Thymus (tissue), 11 donors: ENCODE measurements around the gene DRC1. TPM values are rescaled to one million over a fixed set of nuclear protein-coding genes. Genes with fewer than 3 reads are reported as not detected.

ENCODE experiments used
- DNase-seq, 9 donors: peaks; one replicate each; pipeline ENCODE4 v3.0.0-alpha.2; 2013; ENCODE audit warnings: low spot score in 9 of 9, low read depth in 6 of 9, missing footprints in 1 of 9
- H3K27ac ChIP-seq, 2 donors: one replicate each; pipeline ENCODE4 v1.5.1; 2013; ENCODE audit warnings: control low read depth in 1 of 2, low read depth in 1 of 2, low read length in 1 of 2, mild to moderate bottlenecking in 1 of 2, moderate library complexity in 1 of 2
- H3K27me3 ChIP-seq, 2 donors: one replicate each; pipeline ENCODE4 v1.5.1; 2013; ENCODE audit warnings: low read length in 1 of 2; ENCODE audit not compliant: control insufficient read depth in 2 of 2, insufficient read depth in 1 of 2
- H3K36me3 ChIP-seq, 2 donors: one replicate each; pipeline ENCODE4 v1.5.1; 2013; ENCODE audit warnings: low read length in 1 of 2, mild to moderate bottlenecking in 1 of 2, moderate library complexity in 1 of 2; ENCODE audit not compliant: control insufficient read depth in 2 of 2, insufficient read depth in 2 of 2
- H3K4me1 ChIP-seq, 2 donors: one replicate each; pipeline ENCODE4 v1.5.1; 2013; ENCODE audit warnings: low read length in 2 of 2; ENCODE audit not compliant: control insufficient read depth in 2 of 2, insufficient read depth in 2 of 2
- H3K4me3 ChIP-seq, 2 donors: one replicate each; pipeline ENCODE4 v1.5.1; 2013; ENCODE audit warnings: low read length in 2 of 2, control low read depth in 1 of 2, mild to moderate bottlenecking in 1 of 2
- H3K9me3 ChIP-seq, 2 donors: one replicate each; pipeline ENCODE4 v1.5.1; 2013; ENCODE audit warnings: low read length in 1 of 2, mild to moderate bottlenecking in 1 of 2; ENCODE audit not compliant: control insufficient read depth in 2 of 2, insufficient read depth in 1 of 2
- WGBS: extraction: QIAGEN DNeasy Blood & Tissue Kit; methylation state at CpG from one replicate; pipeline ENCODE4 v1.1.7; 2013; 5-methylcytosine and 5-hydroxymethylcytosine counted together
- polyA plus RNA-seq: library from polyadenylated mRNA; stranded (reverse); fragments of 200-250 nt; gene quantifications from one replicate; pipeline ENCODE4 v1.2.3, GENCODE V29; 2013
- total RNA-seq: library from RNA; stranded (reverse); fragments of 120-200 nt; gene quantifications from one replicate; pipeline ENCODE4 v1.2.4, GENCODE V29; 2013
- donor health status: healthy.

DRC1 gene
- total and polyA plus RNA-seq, 2 donors, result 0.14 to 0.27 TPM

DNA sequence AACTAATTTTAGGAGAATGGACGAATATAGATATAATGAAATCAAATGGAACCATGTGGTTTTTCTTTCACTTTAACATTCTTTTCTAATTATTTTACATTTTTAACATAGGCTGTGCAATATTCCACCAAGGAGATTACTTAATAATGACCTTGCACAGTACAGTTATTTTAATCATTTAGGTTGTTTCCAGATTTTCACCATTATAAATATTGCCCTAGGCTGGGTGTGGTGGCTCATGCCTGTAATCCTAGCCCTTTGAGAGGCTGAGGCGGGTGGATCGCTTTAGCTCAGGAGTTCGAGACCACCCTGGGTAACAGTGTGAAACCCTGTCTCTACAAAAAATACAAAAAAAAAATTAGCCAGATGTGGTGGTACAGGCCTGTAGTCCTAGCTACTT lies 14.5 kb upstream of the DRC1 start:
- H3K4me1 ChIP-seq, result no peaks in the 10 kb centered on the region
- no peak for DNase-seq
- no peaks in the 10 kb centered on the region for H3K9me3 ChIP-seq
- no peak overlapping the region for H3K4me3 ChIP-seq
- H3K27me3 ChIP-seq, result no peaks in the 10 kb centered on the region
- H3K27ac ChIP-seq, result no peak overlapping the region
- peaks cover 0 to 40% of the 10 kb centered on the region in 2 donors for H3K36me3 ChIP-seq
- WGBS, result 98% methylated on average over 4 of the region's 4 CpGs

DNA sequence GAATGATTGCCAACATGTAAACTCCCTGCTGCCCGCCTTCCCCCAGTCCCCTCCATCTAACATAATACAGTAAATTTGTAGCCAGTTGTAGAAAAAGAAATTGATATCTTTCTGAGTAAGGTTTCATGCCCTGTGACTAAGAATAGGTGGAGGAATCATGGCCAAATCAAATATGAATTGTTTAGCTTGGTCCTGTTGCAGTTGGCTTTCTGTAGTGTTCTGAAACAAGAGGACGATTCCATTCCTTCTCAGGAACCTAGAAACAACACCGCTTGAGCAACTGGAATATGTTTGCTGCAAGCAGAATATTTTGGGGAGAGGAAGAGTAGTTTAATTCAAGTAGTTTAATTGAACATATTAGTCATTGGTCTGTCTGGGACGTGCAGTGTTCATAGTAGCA lies 7.0 kb upstream of the DRC1 start:
- Histone ChIP-seq H3K4me1 (peaks cover 0 to 10% of the 10 kb centered on the region in 2 donors), H3K36me3 (peaks cover 5 to 23% of the 10 kb centered on the region in 2 donors), H3K9me3 (no peaks in the 10 kb centered on the region), H3K27ac (no peak overlapping the region), H3K27me3 (no peaks in the 10 kb centered on the region), H3K4me3 (no peak overlapping the region)
- no peak for DNase-seq
- 94% methylated on average over 4 of the region's 4 CpGs for WGBS

DNA sequence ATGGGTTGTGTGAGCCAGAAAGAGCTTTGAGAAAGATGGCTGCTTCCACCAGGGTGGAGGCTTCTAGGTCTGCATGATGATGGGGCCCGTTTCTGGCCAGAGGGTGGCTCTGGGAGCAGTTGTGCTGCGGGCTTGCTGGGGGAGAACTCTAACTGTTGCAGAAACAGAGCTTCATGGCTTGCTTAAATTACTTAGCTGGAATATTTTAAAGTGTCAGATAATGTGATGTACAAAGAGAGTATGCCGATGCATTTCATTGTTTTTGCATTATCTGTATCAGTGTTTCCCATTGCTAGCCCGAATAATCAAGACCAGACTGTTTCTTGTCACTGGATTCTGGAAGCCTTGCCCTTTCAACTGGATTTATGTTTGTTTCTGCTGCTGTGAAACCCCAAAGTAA lies 6.3 kb upstream of the DRC1 start:
- Histone ChIP-seq H3K36me3 (peaks cover 5 to 20% of the 10 kb centered on the region in 2 donors), H3K27ac (no peak overlapping the region), H3K9me3 (no peaks in the 10 kb centered on the region), H3K4me3 (no peak overlapping the region), H3K4me1 (peaks cover 0 to 17% of the 10 kb centered on the region in 2 donors), H3K27me3 (no peaks in the 10 kb centered on the region)
- 82% methylated on average over 4 of the region's 4 CpGs for WGBS
- DNase-seq, result no peak

DNA sequence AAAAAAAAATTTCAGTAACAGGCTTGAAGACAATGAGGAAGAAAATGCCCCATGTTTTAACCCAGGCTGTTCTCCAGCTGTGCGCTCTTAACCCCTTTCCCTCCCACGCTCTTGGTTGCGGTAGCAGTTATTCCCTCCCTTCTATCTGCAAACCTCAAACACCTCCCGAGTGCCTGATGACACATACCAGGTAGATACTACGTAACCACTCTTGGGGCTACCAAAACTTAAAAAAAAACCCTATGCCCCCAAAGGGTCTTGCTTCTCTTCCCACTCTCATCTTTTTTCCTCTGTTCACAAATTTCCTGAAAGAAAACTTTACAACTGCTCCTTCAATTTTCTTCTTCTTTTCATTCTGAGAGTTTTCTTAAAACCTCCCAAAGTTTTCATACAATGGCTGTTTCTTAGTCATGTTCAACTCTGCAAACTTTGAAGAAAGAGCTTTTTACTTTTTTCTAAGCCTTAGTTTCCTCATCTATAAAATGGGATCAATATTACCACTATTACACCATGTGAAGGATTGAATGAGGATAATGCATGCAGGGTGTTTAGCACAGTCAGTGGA lies 4.9 kb upstream of the DRC1 start:
- peaks cover 5 to 14% of the 10 kb centered on the region in 2 donors for H3K36me3 ChIP-seq
- H3K4me3 ChIP-seq, result no peak overlapping the region
- DNase-seq, result peak in 8 of 9 donors; percentile 11 to 75 (median 33)
- H3K27ac ChIP-seq, result no peak overlapping the region
- WGBS, result 87% methylated on average over 5 of the region's 5 CpGs
- H3K9me3 ChIP-seq, result no peaks in the 10 kb centered on the region
- H3K27me3 ChIP-seq, result peaks cover 0 to 7% of the 10 kb centered on the region in 2 donors
- peaks cover 0 to 25% of the 10 kb centered on the region in 2 donors for H3K4me1 ChIP-seq

DNA sequence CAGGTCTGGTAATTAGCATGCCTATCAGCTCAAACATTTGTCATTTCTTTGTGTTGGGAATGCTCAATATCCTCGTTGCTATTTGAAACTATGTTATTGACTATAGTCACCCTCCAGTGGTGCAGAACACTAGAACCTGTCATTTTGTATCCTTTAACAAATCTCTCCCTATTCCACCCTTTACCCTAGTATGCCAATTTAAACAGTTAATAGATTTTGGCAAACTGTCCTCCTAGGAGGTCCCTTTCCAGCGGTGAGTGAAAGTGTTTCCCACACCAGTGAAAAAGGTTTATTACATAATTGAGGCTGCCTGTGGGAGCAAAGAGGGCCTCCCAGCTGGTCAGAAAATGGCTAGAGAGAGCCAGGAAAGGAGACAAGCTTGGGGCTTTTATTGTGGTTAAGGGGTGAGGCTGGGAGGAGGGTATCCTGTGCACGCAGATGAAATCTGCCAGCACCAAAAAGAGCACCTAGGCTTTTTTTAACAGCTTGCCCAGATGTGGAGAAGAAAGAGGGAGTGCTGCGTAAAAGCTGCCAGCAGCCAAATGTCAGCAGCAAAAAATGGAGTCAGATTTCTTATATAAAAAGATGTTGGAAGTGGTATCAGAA lies 1.8 kb upstream of the DRC1 start:
- WGBS, result 50% methylated on average over 4 of the region's 4 CpGs
- no peak overlapping the region for H3K4me3 ChIP-seq
- DNase-seq, result peak in 1 of 9 donors; percentile 36
- H3K4me1 ChIP-seq, result peaks cover 0 to 27% of the 10 kb centered on the region in 2 donors
- H3K9me3 ChIP-seq, result no peaks in the 10 kb centered on the region
- peaks cover under 1 to 6% of the 10 kb centered on the region in 2 donors for H3K36me3 ChIP-seq
- no peak overlapping the region for H3K27ac ChIP-seq
- H3K27me3 ChIP-seq, result peaks cover 0 to 17% of the 10 kb centered on the region in 2 donors

DNA sequence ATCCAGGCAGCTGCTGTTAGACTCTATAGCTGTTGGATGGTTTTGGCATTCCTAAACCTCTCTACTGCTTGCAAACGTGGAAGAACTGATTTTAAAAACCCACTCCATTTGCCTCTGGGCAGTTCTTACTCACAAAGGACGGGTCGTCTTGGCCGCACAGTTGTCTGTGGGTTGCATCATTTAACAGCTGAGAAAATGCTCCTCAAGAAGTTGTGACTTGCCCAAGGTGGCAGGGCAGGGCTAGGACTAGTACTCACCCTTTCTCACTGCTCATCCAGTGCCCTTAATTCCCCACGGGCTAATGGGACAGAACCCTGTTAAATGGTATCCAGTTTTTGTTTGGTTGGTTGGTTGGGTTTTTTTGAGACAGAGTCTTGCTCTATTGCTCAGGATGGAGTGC lies 997 bp upstream of the DRC1 start:
- H3K27me3 ChIP-seq, result peaks cover 0 to 17% of the 10 kb centered on the region in 2 donors
- no peaks in the 10 kb centered on the region for H3K9me3 ChIP-seq
- WGBS, result 93% methylated on average over 5 of the region's 5 CpGs
- H3K36me3 ChIP-seq, result no peaks in the 10 kb centered on the region
- H3K27ac ChIP-seq, result no peak overlapping the region
- H3K4me3 ChIP-seq, result no peak overlapping the region
- DNase-seq, result no peak
- peaks cover 0 to 27% of the 10 kb centered on the region in 2 donors for H3K4me1 ChIP-seq

DNA sequence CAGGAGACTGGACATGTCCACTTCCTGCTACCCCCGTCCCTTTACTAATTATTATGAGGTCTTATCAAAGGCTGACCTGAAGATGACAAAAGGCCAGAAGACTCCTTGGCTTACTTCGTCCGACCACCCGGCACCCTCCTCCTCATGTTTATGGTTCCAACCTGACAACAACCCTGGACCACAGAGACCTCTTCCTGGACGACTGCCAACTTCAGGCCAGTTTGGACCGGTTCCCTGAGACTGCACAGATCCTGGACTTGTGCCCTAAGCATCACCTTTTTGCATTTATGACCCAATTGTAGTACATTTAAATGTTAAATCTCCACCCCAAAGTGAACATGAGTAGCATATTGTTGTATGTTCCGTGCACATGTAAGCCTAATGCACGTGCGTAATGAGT lies 5.8 kb downstream of the DRC1 start:
- peaks cover 0 to 3% of the 10 kb centered on the region in 2 donors for H3K27me3 ChIP-seq
- no peak overlapping the region for H3K27ac ChIP-seq
- H3K36me3 ChIP-seq, result no peaks in the 10 kb centered on the region
- H3K9me3 ChIP-seq, result no peaks in the 10 kb centered on the region
- WGBS, result 93% methylated on average over 9 of the region's 9 CpGs
- no peaks in the 10 kb centered on the region for H3K4me1 ChIP-seq
- DNase-seq, result no peak
- no peak overlapping the region for H3K4me3 ChIP-seq

DNA sequence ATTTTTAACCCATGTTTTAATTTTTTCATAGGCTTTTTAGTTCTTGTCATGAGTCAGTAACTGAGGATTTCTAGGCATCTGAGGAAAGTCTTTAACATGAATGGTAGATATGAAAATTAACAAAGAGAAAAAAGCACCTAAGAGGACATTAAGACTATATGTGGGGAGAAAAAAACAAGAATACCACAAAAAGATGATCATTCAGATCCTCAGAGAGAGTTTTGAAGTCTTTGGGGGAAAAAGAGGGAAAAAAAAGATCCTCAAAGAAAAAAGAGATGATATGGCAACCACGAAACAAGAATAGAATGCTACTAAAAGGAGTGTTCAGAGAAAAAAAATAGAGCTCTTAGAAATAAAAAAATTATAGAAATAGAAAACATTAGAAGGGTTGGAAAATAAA lies 8.1 kb downstream of the DRC1 start:
- 48% methylated on average over 1 of the region's 1 CpG for WGBS

DNA sequence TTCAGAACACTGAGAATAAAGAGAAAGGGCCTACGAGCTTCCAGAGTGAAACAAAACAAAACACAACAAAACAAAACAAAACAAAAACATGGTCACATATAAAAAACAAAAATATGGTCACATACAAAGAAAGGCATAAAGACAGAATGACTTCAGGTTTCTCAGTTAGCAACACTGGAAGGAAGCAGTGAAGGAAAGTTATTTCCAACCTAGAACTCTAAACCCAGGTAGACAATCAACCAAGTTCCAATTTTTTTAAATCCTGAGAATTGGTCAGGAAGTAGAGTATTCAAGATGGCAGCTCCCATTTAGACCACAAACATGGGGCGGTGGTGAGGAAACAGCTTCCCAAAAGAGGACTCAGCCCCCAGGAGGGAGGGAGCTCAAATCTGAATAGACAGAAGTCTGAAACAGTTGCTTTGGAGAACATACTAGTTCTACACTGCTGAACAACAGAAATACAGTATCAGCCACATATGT lies 9.1 kb downstream of the DRC1 start:
- Histone ChIP-seq H3K36me3 (no peaks in the 10 kb centered on the region), H3K4me1 (no peaks in the 10 kb centered on the region), H3K4me3 (no peak overlapping the region), H3K9me3 (no peaks in the 10 kb centered on the region), H3K27me3 (no peaks in the 10 kb centered on the region), H3K27ac (no peak overlapping the region)
- 92% methylated on average over 2 of the region's 2 CpGs for WGBS
- no peak for DNase-seq

More for the DNA sequence above, 8.1 kb downstream of the DRC1 start:
- H3K4me3 ChIP-seq, result no peak overlapping the region
- H3K27ac ChIP-seq, result no peak overlapping the region
- H3K9me3 ChIP-seq, result no peaks in the 10 kb centered on the region
- no peaks in the 10 kb centered on the region for H3K36me3 ChIP-seq
- DNase-seq, result no peak
- H3K4me1 ChIP-seq, result no peaks in the 10 kb centered on the region
- H3K27me3 ChIP-seq, result no peaks in the 10 kb centered on the region
